GM18870 (cell line): ENCODE data around the gene PUM2.

ENCODE experiments used
- ATAC-seq: cut with Tn5 transposase; IDR thresholded peaks from one replicate; pipeline ENCODE4 v1.9.1; 2021; ENCODE audit warnings: moderate library complexity; ENCODE audit not compliant: unreplicated experiment

PUM2 gene

DNA sequence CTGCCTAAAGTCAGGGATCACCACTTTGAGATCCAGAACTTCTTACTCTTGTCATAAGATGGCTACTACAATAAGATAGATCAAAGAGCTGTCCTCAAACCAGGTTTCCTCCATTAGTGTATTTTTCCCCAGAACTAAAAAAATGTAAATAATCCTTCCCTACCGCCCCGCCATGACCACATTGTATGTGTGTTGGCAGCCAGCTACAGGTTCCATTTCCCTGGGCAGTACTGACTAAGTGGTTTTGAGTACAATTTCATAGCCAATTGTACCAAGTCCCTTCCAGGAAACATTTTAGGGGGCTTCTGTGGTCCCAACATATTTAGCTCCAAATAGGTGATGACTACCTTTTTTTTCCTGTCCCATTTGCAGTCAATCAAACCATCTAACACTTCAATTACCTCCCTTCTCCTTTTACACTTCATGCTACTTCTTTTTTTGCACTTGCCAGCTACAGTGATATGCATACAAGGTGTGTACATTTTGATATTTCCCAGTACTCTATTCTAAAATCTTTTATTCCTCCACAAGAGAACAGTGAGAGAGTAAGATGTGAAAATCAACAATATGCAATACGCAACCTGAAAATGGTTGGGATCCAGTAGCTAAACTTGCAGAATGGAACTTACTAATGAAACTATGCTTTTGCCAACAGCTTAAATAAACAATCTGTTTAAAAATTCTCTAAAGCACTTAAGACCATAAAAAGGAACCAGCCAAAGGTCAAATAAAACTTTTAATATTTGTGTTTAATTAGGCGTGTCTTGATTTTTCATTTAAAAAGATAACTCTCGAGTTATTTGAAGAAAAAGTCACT, 3.9 kb downstream of the PUM2 start:
- ATAC-seq, result no peak

DNA sequence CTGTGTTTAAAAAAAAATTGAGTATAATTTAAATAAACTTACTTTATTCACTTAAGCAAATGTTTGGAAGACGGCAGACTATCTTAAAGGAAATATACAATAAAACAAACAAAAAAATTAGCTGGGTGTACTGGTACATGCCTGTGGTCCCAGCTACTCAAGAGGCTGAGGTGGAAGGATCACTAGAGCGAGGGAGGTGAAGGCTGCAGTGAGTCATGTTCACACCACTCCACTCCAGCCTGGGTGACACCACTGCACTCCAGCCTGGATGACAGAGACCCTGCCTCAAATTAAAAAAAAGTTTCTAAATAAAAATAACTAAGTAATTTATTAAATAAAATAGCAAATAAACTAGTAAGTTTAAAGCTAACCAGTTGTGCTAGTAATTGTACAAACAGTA, 7.5 kb downstream of the PUM2 start:
- ATAC-seq, result no peak

DNA sequence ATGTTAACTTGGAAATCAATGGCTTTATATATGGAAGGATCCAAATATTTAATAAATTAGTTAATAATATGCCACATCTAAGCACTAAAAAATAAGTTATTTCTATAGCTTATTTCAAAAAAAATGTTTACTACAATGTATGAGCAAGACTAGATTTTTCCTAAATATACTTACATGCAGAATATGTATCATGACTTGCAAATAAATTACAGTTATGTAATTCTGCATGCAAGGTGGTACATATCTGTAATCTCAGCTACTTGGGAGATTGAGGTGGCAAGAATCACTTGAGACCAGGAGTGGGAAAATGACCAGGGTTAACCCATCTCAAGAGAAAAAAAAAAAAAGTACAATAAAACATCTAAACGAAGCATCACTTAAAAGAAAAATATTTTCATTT, 11.6 kb downstream of the PUM2 start:
- ATAC-seq, result no peak

DNA sequence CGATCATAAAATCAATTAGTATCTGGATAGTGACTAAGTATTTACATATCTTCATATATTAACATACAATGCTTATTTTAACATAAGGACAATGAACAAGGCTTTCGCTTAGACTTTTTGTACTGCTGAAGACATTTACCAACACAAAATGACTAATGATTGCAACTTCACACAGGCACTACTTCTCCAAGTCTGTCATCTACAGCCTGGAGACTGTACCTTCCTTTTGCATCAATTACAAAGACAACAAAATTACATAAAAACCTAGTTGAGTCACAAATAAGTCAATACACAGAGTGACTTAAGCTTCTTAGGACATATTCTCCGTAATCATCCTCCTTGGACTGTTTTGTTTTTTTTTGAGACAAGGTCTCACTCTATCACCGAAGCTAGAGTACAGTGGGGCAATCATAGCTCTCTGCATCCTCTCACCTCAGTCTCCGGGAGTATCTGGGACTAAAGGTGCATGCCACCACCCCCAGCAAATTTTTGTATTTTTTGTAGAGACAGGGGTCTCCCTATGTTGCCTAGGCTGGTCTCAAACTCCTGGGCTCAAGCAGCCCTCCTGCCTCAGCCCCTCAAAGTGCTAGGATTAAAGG, 15.9 kb downstream of the PUM2 start:
- no peak for ATAC-seq

GRCh38 chr2:20333738-20334137, 16.9 kb downstream of the PUM2 start:
- peak; percentile 48 for ATAC-seq

DNA sequence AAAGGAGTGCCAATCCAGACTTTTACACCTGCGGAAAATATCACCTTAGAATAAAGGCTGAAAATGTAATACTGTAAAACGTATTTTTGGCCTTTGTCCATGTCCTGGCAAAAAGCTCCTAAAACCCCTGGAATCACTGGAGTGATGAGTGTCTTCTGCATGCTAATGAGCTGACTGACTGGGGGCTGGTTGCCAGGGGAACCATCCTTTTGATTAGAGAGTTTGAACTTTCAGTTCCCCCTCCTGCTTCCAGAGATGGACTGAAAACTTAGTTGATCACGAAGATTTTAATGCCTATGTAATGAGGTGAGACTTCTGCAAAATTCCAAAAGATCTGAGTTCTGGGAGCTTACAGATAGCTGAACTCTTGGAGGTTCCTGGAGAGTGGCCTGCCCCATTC, 20.5 kb downstream of the PUM2 start:
- ATAC-seq, result no peak

DNA sequence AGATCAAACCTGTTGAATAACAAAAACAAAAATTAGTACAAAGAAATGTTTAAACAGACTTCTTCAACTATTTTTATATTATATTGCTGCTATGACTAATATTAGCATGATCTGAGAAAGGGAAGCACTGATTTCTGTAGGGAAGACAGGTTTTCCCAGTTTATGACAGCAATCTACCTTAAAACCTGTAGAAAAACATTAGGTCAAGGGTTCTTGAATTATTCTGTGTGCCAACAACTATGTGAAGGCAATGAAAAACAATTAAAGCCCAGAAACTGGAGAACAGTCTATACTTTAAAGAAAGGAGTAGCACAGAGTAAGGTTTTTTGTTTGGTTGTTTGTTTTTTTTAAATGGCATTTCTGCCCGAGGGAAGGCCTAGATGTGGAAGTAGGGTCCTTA, 23.3 kb downstream of the PUM2 start:
- no peak for ATAC-seq

DNA sequence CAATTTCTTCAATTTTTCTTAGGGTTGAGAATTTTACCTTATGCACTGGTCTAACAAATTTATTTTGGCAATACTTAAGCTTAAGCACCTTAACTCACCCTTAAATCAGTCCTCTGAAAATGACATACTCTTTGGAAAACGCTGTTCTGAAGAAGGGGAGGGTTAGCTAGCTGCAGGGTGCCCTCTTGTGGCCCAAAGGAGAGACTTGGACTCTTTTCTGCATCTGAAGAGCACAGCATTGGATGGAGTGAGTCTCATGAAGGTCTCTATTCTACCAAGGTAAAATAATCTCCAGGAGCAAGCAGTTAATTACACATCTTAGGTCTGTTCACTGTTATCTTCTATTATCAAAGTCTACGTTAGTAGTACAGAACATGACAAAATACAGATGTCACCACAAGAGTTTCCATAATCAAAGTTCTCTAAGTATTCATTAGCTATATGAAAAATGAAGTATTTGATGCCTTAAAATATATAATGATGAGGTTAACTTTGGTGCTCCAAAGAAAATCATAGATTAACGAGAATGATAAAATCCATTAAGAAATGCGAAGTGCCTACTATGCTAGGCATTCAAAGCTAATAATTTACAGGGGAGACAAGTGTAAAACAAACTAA, 24.4 kb downstream of the PUM2 start:
- ATAC-seq, result no peak

DNA sequence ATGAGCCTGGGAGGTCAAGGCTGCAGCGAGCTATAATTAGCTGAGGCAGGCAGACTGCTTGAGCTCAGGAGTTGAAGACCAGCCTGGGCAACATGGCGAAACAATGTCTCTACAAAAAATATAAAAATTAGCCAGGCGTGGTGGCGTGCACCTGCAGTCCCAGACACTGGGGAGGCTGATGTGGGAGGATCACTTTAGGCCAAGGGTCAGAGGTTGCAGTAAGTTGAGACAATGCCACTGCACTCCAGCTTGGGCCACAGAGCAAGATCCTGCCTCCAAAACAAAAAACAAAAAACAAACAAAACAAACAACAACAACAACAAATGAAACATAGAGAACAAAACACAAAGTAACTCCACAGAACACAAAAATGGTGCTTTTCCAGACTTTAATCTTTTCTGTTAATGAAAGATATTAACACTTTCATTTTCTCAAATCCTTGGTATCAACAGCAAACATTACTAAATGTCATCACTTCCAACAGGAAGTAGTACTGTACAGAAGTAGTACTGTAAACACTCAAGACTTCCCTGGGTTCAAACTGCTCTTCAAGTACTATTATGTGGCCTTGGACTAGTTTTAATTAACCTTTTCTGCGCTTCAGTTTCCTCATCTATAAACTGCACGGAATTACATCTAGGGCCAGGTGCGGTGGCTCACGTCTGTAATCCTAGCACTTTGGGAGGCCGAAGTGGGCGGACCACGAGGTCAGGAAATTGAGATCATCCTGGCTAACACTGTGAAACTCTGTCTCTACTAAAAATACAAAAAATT, 27.9 kb downstream of the PUM2 start:
- ATAC-seq, result no peak

- no peak for ATAC-seq
Observed at GRCh38 chr2:20317690-20318089, 33.0 kb downstream of the PUM2 start.

GRCh38 chr2:20317197-20317596, 33.4 kb downstream of the PUM2 start:
- ATAC-seq, result no peak

DNA sequence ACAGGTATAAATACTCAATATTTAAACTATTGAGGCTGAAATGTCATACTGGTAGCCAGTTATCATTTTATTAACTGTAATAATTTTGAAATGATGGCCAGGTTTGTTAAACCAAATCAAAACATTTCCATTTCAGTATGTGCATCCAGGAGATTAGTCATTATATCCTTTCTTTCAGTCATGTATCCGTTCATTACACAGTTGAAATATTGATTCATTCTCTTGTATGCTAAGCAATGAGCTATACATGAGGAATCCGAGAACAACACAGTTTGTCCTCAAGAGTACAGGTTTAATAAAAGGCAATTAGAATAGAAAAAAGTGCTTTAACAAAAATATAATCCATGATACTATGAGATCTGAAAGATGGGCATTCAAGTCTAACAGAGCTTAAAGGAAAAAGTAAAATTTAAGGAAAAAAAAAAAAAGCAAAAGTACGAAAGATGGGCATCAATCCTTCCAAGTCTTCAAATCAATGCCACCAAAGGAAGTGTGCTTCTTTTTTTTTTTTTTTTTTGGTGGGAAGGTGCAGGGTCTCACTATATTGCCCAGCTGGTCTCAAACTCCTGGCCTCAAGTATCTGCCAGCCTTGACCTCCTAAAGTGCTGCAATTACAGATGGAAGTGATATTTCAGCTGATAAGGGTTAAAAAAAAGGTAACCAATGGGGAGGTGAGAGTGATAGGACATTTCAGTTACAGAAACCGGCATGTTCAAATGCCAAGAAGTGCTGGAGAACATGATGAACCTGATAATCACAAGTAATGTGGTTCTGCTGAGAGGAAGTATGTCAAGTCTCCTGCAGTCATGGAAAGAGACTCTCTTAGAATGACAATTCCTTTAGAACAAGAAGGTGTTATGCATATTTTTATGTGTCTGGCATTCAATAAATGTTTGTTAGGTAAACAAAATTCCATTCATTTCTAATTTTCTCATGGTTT, 35.8 kb downstream of the PUM2 start:
- no peak for ATAC-seq

GRCh38 chr2:20313659-20314058, 37.0 kb downstream of the PUM2 start:
- no peak for ATAC-seq

- no peak for ATAC-seq
Observed at GRCh38 chr2:20309001-20309400, 41.6 kb downstream of the PUM2 start.

DNA sequence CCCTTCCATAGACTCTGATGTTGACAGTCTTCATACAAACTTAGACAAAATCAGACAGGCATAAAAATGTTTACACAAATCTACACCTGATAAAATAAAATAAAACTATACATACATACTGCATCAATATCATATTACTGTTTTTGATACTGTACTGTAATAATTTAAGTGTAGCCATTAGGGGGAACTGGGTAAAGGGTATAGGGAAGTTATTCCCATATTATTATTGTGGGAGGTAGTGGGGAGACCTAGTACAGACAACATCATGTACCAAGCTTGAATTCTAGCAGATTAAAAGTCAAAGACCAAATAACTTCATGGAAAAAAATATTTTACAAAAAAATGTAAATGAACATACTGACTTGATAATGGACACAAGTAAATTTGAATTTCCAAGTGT, 43.3 kb downstream of the PUM2 start:
- ATAC-seq, result no peak

DNA sequence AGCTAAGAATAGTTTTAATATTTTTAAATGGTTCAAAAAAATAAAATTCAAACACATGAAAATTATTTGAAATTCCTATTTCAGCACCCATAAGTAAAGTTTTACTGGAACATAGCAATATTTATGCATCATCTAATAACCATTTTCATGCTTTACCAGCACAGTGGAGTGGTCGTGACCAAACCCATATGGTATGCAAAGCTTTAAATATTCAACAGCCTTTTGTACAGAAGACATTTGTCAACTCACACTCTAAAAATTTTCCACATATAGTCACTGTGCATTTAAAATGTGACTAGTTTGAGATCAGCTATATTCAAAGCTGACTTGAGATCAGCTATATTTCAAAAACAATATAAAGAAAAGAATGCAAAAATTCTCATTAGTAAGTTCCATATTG, 46.2 kb downstream of the PUM2 start:
- no peak for ATAC-seq

GRCh38 chr2:20303966-20304365, 46.7 kb downstream of the PUM2 start:
- no peak for ATAC-seq

GRCh38 chr2:20302019-20302418, 48.6 kb downstream of the PUM2 start:
- ATAC-seq, result no peak

- ATAC-seq, result no peak
Observed at GRCh38 chr2:20300656-20301055, 50.0 kb downstream of the PUM2 start.

DNA sequence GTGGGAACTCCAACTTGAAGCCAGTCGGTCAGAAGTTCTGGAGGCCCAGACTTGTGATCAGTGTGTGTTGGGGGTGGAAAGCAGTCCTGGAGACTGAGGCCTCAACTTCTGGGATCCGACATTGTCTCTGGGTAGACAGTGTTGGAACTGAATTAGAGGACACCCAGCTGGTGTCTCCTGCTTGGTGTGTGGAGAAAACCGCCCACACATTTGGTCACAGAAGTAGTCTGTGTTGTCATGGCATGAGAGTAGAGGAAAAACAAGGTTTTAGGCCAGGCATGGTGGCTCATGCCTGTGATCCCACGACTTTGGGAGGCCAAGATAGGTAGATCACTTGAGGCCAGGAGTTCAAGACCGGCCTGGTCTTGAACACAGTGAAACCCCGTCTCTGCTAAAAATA, 51.5 kb downstream of the PUM2 start:
- no peak for ATAC-seq
